ENCODE data around the gene AURKAIP1. TPM values are rescaled to one million over a fixed set of nuclear protein-coding genes. Genes with fewer than 3 reads are reported as not detected.

Gene AURKAIP1
- total RNA-seq, 1 donor from 2014 or later: 51.7 TPM

Other genes starting within 250 kb of the AURKAIP1 start
- not detected for gene TTLL10, start 201.3 kb downstream of the AURKAIP1 start, total RNA-seq
- gene TNFRSF18, start 168.6 kb downstream of the AURKAIP1 start, total RNA-seq: 1.6 TPM
- 0.52 TPM for gene TNFRSF4, start 161.1 kb downstream of the AURKAIP1 start, total RNA-seq
- 28.2 TPM for gene SDF4, start 143.2 kb downstream of the AURKAIP1 start, total RNA-seq
- 10.4 TPM for gene B3GALT6, start 143.0 kb downstream of the AURKAIP1 start, total RNA-seq
- 1.0 TPM for gene C1QTNF12, start 128.5 kb downstream of the AURKAIP1 start, total RNA-seq
- gene UBE2J2, start 101.4 kb downstream of the AURKAIP1 start, total RNA-seq: 28.7 TPM
- gene SCNN1D, start 94.8 kb downstream of the AURKAIP1 start, total RNA-seq: 0.52 TPM
- 23.5 TPM for gene ACAP3, start 67.3 kb downstream of the AURKAIP1 start, total RNA-seq
- gene PUSL1, start 66.6 kb downstream of the AURKAIP1 start, total RNA-seq: 4.7 TPM
- gene INTS11, start 50.5 kb downstream of the AURKAIP1 start, total RNA-seq: 27.1 TPM
- 8.4 TPM for gene CPTP, start 50.4 kb downstream of the AURKAIP1 start, total RNA-seq
- gene TAS1R3, start 43.9 kb downstream of the AURKAIP1 start, total RNA-seq: 1.6 TPM
- gene DVL1, start 25.8 kb downstream of the AURKAIP1 start, total RNA-seq: 44.9 TPM
- gene MXRA8, start 16.7 kb downstream of the AURKAIP1 start, total RNA-seq: 60.0 TPM
- gene CCNL2, start 24.1 kb upstream of the AURKAIP1 start, total RNA-seq: 55.3 TPM
- gene MRPL20, start 32.1 kb upstream of the AURKAIP1 start, total RNA-seq: 75.7 TPM
- 5.7 TPM for gene ANKRD65, start 46.1 kb upstream of the AURKAIP1 start, total RNA-seq
- gene VWA1, start 60.5 kb upstream of the AURKAIP1 start, total RNA-seq: 11.0 TPM
- gene ATAD3C, start 74.5 kb upstream of the AURKAIP1 start, total RNA-seq: not detected
- gene ATAD3B, start 96.6 kb upstream of the AURKAIP1 start, total RNA-seq: 16.7 TPM
- 6.8 TPM for gene ATAD3A, start 137.0 kb upstream of the AURKAIP1 start, total RNA-seq
- 2.1 TPM for gene TMEM240, start 165.4 kb upstream of the AURKAIP1 start, total RNA-seq
- 40.2 TPM for gene SSU72, start 199.7 kb upstream of the AURKAIP1 start, total RNA-seq
- gene FNDC10, start 224.9 kb upstream of the AURKAIP1 start, total RNA-seq: not detected
- 49.6 TPM for gene MIB2, start 240.3 kb upstream of the AURKAIP1 start, total RNA-seq